Fibroblast of skin of back (primary cell): ENCODE results near the gene WNT7A.
"Not testable (repeated sequence)": the region's sequence is repeated elsewhere in the genome, so short reads cannot be mapped to it uniquely, and the experiment has no call there.

ENCODE experiments used
- DNase-seq: peaks from one replicate; pipeline ENCODE4 v3.0.0-alpha.2; 2013

WNT7A gene

GRCh38 chr3:13865106-13865505 lies 14.8 kb downstream of the WNT7A start:
- no peak for DNase-seq

GRCh38 chr3:13863965-13864595 lies 15.8 kb downstream of the WNT7A start:
- DNase-seq: no peak

GRCh38 chr3:13863382-13863952 lies 16.4 kb downstream of the WNT7A start:
- no peak for DNase-seq

- DNase-seq: no peak
Measured at GRCh38 chr3:13861461-13861860, 18.4 kb downstream of the WNT7A start.

GRCh38 chr3:13860001-13860400 lies 19.9 kb downstream of the WNT7A start:
- no peak for DNase-seq

- no peak for DNase-seq
Measured at GRCh38 chr3:13858768-13859520, 20.9 kb downstream of the WNT7A start.

GRCh38 chr3:13857702-13858380 lies 22.0 kb downstream of the WNT7A start:
- DNase-seq: no peak

GRCh38 chr3:13856628-13857027 lies 23.2 kb downstream of the WNT7A start:
- DNase-seq: not testable (repeated sequence)

GRCh38 chr3:13856006-13856405 lies 23.9 kb downstream of the WNT7A start:
- no peak for DNase-seq

- DNase-seq: no peak
Measured at GRCh38 chr3:13854492-13854891, 25.4 kb downstream of the WNT7A start.

GRCh38 chr3:13853978-13854296 lies 25.9 kb downstream of the WNT7A start:
- no peak for DNase-seq

GRCh38 chr3:13853256-13853977 lies 26.5 kb downstream of the WNT7A start:
- no peak for DNase-seq

- DNase-seq: no peak
Measured at GRCh38 chr3:13852638-13853009, 27.2 kb downstream of the WNT7A start.

- DNase-seq: no peak
Measured at GRCh38 chr3:13851997-13852637, 27.8 kb downstream of the WNT7A start.

- no peak for DNase-seq
Measured at GRCh38 chr3:13851091-13851849, 28.6 kb downstream of the WNT7A start.

GRCh38 chr3:13850161-13850945 lies 29.5 kb downstream of the WNT7A start:
- DNase-seq: peak; percentile 65

GRCh38 chr3:13849018-13849417 lies 30.9 kb downstream of the WNT7A start:
- no peak for DNase-seq

GRCh38 chr3:13846716-13847570 lies 32.9 kb downstream of the WNT7A start:
- DNase-seq: no peak

- no peak for DNase-seq
Measured at GRCh38 chr3:13846238-13846637, 33.6 kb downstream of the WNT7A start.

- no peak for DNase-seq
Measured at GRCh38 chr3:13845806-13846205, 34.1 kb downstream of the WNT7A start.
